A549 (cell line): ENCODE results near the gene TMEM240. TPM values are rescaled to one million over a fixed set of nuclear protein-coding genes. Genes with fewer than 3 reads are reported as not detected.
A peak's percentile ranks its signal among the peaks of the same experiment; 100 is the strongest.
"Not testable (repeated sequence)": the region's sequence is repeated elsewhere in the genome, so short reads cannot be mapped to it uniquely, and the experiment has no call there.

Experiments used
- ATAC-seq, 2 experiments: fragments of 200-7000 bp in 1 of 2; fragments of >200 bp in 1 of 2; cut with Nextera tagmentation in 1 of 2; cut with Tn5 transposase in 1 of 2; 3 replicates each; pipeline versions ENCODE4 v1.8.0 to v1.9.1; 2018 to 2020; ENCODE audit warnings: mild to moderate bottlenecking in 1 of 2, moderate library complexity in 1 of 2
- CTCF ChIA-PET: fragments of 300-600 bp; sonication (Branson Sonifier 250); formaldehyde crosslinking; extraction: SDS; loops from one replicate; lab custom pipeline; 2021; ENCODE audit warnings: antibody characterized with exemption, inconsistent platforms; lab: Yijun Ruan, JAX
- POLR2A ChIA-PET: fragments of 350-600 bp; formaldehyde crosslinking; extraction: SDS; loops from one replicate; lab custom pipeline; 2021; ENCODE audit warnings: antibody characterized with exemption, inconsistent platforms; lab: Yijun Ruan, JAX
- DNase-seq, 2 experiments: peaks; one replicate each; pipeline versions ENCODE4 v3.0.0 to v3.0.0-alpha.2; 2011 to 2016; ENCODE audit warnings: low read depth in 1 of 2, low spot score in 1 of 2
- FAIRE-seq: peaks from 2 replicates; lab custom pipeline; 2011; peaks lifted over from hg19 to GRCh38; lab: Jason Lieb, UNC
- H3K27ac ChIP-seq, 2 experiments: fragments of >200 bp; sonication (Bioruptor Twin); formaldehyde crosslinking; 3 replicates each; pipeline ENCODE4 v1.5.1; 2016 to 2017
- H3K4me1 ChIP-seq: fragments of >200 bp; sonication (Bioruptor Twin); formaldehyde crosslinking; 3 replicates; pipeline ENCODE4 v1.6.1; 2016
- H3K4me2 ChIP-seq: fragments of >200 bp; sonication (Bioruptor Twin); formaldehyde crosslinking; 3 replicates; pipeline ENCODE4 v1.6.1; 2016
- H3K4me3 ChIP-seq: fragments of >200 bp; sonication (Bioruptor Twin); formaldehyde crosslinking; 3 replicates; pipeline ENCODE4 v1.5.1; 2016
- H3K9me3 ChIP-seq: fragments of >200 bp; sonication (Bioruptor Twin); formaldehyde crosslinking; 3 replicates; pipeline ENCODE4 v1.6.1; 2016
- JUN ChIP-seq, 2 experiments: fragments of >200 bp; sonication (Bioruptor Twin); formaldehyde crosslinking; IDR thresholded peaks; 2 replicates in 1 of 2; 3 replicates in 1 of 2; pipeline ENCODE4 v1.6.1; 2016 to 2017
- NPAS2 ChIP-seq: fragments of 250-450 bp; sonication (Bioruptor Pico); IDR thresholded peaks from 2 replicates; pipeline ENCODE4 v1.8.0; 2022; ENCODE audit warnings: mild to moderate bottlenecking, moderate library complexity, borderline replicate concordance
- RAD21 ChIP-seq, 2 experiments: fragments of >200 bp in 1 of 2; sonication (Bioruptor Twin) in 1 of 2; formaldehyde crosslinking in 1 of 2; IDR thresholded peaks in 1 of 2; conservative IDR thresholded peaks in 1 of 2; 2 replicates in 1 of 2; 3 replicates in 1 of 2; pipeline ENCODE4 v1.6.1; 2012 to 2018; ENCODE audit warnings: inconsistent platforms in 1 of 2
- RARB ChIP-seq: fragments of 250-450 bp; sonication (Bioruptor Pico); IDR thresholded peaks from 2 replicates; pipeline ENCODE4 v1.8.0; 2021; ENCODE audit warnings: mild to moderate bottlenecking, moderate library complexity
- SREBF2 ChIP-seq: fragments of 450-650 bp; IDR thresholded peaks from 2 replicates; pipeline ENCODE4 v1.6.1; 2014; ENCODE audit warnings: mild to moderate bottlenecking, moderate library complexity
- TFCP2L1 ChIP-seq: fragments of 250-450 bp; sonication (Bioruptor Pico); IDR thresholded peaks from 2 replicates; pipeline ENCODE4 v1.5.0; 2021; ENCODE audit warnings: mild to moderate bottlenecking
- WGBS: methylation state at CpG from one replicate; pipeline ENCODE4 v1.1.6; 2017; ENCODE audit errors: missing lambda C conversion rate; 5-methylcytosine and 5-hydroxymethylcytosine counted together
- polyA plus RNA-seq, 4 experiments: library from polyadenylated mRNA; depleted of rRNA in 3 of 4; stranded (reverse); fragments of >200 nt; fragmentation: RNase III in 1 of 4; extraction: RNeasy Plus Mini Kit Qiagen cat#74134 plus additional on column Dnase treatment in 1 of 4; gene quantifications; 2 replicates in 3 of 4; 3 replicates in 1 of 4; pipeline ENCODE4 v1.2.3, GENCODE V29; 2011 to 2017
- TF ChIP-seq, protein P1 (sequence below): IDR thresholded peaks from 2 replicates; pipeline ENCODE4 v1.6.1; 2012
- TF ChIP-seq, protein P2 (sequence below): fragments of >200 bp; sonication (Bioruptor Twin); formaldehyde crosslinking; IDR thresholded peaks from 3 replicates; pipeline ENCODE4 v1.5.1; 2016
- TF ChIP-seq, protein P3 (sequence below): fragments of 450-650 bp; IDR thresholded peaks from 2 replicates; pipeline ENCODE4 v1.6.1; 2014; ENCODE audit warnings: antibody characterized with exemption

Gene TMEM240
- polyA plus RNA-seq, 2 of the 4 experiments (the other 2 are of a cell fraction): 0.14 to 1.1 TPM

DNA sequence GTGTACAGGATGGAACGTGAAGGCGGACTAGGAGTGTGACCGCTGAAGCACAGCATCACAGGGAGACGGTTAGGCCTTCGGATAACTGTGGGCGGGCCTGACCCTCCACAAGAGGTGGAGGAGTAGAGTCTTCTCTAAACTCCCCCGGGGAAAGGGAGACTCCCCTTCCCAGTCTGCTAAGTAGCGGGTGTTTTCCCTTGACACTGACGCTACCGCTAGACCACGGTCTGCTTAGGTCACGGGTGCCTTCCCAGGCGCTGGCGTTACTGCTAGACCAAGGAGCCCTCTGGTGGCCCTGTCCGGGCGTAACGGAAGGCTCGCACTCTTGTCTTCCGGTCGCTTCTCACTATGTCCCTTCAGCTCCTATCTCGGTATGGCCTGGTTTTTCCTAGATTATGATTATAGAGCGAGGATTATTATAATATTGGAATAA is 35.0 kb downstream of the TMEM240 start:
- H3K4me1 ChIP-seq, FAIRE-seq, DNase-seq, H3K9me3 ChIP-seq: not testable (repeated sequence)
- 6% methylated on average over 12 of the region's 22 CpGs for WGBS
- H3K4me2 ChIP-seq: peak overlapping the region; percentile 74
- TF ChIP-seq, protein P1, sequence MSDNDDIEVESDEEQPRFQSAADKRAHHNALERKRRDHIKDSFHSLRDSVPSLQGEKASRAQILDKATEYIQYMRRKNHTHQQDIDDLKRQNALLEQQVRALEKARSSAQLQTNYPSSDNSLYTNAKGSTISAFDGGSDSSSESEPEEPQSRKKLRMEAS: 0 out of 2 replicates have a peak, but pooled peaks have one; percentile 10
- TF ChIP-seq RAD21 (conservative IDR thresholded peaks at IDR 0.05 in 1 of 2, IDR thresholded peaks at IDR 0.05 in 1 of 2) (0 out of 5 replicates have a peak, but pooled peaks of 1 of the 2 experiments have one; percentile 24), JUN (IDR thresholded peaks at IDR 0.05) (0 out of 5 replicates have a peak, but pooled peaks of 1 of the 2 experiments have one; percentile 23)
- POLR2A ChIA-PET: interaction anchor here (1.2 to 1.6 kb wide), 2 partner anchors 106 to 130 kb away, joined by 4 to 5 read pairs; partner anchors contain the start of genes AURKAIP1 and CCNL2
- peak overlapping the region; percentile 38 to 61 for H3K27ac ChIP-seq
- ATAC-seq: peak; percentile 78 to 82
- H3K4me3 ChIP-seq: peak overlapping the region; percentile 26; the same call in 1 of the 3 replicates
- CTCF ChIA-PET: interaction anchor here (0.6 to 11.5 kb wide), 19 partner anchors 10 to 157 kb away, joined by 3 to 162 read pairs (median 5); partner anchors contain the start of genes CCNL2 and MRPL20

DNA sequence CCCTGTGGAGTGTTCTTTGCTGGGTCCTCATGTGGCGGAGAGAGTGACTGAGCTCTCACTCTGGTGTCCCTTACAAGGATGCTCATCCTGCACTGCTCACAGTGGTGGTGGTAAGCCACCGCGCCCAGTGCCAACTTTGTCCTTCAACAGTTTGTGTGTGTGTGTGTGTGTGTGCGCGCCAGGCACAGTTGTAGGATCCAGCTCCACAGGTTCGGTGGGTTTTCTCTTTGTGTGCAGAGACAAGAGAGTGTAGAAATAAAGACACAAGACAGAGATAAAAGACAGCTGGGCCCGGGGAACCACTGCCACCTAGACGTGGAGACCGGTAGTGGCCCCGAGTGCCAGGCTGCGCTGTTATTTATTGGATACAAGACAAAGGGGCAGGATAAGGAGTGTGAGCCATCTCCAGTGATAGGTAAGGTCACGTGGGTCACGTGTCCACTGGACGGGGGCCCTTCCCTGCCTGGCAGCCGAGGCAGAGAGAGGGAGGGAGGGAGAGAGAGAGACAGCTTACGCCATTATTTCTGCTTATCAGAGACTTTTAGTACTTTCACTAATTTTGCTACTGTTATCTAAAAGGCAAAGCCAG is 35.6 kb downstream of the TMEM240 start:
- Histone ChIP-seq H3K4me3 (peak overlapping the region; percentile 26; the same call in 1 of the 3 replicates), H3K27ac (peak overlapping the region; percentile 38 to 61), H3K4me2 (peak overlapping the region; percentile 74)
- not testable (repeated sequence) for H3K9me3 ChIP-seq, FAIRE-seq, H3K4me1 ChIP-seq
- TF ChIP-seq, protein P2, sequence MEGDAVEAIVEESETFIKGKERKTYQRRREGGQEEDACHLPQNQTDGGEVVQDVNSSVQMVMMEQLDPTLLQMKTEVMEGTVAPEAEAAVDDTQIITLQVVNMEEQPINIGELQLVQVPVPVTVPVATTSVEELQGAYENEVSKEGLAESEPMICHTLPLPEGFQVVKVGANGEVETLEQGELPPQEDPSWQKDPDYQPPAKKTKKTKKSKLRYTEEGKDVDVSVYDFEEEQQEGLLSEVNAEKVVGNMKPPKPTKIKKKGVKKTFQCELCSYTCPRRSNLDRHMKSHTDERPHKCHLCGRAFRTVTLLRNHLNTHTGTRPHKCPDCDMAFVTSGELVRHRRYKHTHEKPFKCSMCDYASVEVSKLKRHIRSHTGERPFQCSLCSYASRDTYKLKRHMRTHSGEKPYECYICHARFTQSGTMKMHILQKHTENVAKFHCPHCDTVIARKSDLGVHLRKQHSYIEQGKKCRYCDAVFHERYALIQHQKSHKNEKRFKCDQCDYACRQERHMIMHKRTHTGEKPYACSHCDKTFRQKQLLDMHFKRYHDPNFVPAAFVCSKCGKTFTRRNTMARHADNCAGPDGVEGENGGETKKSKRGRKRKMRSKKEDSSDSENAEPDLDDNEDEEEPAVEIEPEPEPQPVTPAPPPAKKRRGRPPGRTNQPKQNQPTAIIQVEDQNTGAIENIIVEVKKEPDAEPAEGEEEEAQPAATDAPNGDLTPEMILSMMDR: peak; percentile 43
- TF ChIP-seq, protein P1: peak; percentile 46; the same call in 1 of the 2 replicates
- TF ChIP-seq, protein P3, sequence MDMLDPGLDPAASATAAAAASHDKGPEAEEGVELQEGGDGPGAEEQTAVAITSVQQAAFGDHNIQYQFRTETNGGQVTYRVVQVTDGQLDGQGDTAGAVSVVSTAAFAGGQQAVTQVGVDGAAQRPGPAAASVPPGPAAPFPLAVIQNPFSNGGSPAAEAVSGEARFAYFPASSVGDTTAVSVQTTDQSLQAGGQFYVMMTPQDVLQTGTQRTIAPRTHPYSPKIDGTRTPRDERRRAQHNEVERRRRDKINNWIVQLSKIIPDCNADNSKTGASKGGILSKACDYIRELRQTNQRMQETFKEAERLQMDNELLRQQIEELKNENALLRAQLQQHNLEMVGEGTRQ: peak; percentile 97
- peak; percentile 88 for TF ChIP-seq NPAS2 (CRISPR knock-in tag)
- peak; percentile 23 to 43; a peak in 4 of 5 replicates for TF ChIP-seq RAD21 (conservative IDR thresholded peaks at IDR 0.05 in 1 of 2, IDR thresholded peaks at IDR 0.05 in 1 of 2)
- WGBS: 12% methylated on average over 13 of the region's 16 CpGs
- CTCF ChIA-PET: interaction anchor here (0.6 to 11.5 kb wide), 23 partner anchors 11 to 222 kb away, joined by 3 to 162 read pairs (median 5); partner anchors contain the start of genes CCNL2 and MRPL20
- DNase-seq (peak; percentile 13 to 75), ATAC-seq (peak; percentile 88 to 89)
- POLR2A ChIA-PET: interaction anchor here (0.7 to 1.6 kb wide), 3 partner anchors 98 to 130 kb away, joined by 4 to 5 read pairs (median 4); partner anchors contain the start of genes AURKAIP1, CCNL2 and MRPL20

DNA sequence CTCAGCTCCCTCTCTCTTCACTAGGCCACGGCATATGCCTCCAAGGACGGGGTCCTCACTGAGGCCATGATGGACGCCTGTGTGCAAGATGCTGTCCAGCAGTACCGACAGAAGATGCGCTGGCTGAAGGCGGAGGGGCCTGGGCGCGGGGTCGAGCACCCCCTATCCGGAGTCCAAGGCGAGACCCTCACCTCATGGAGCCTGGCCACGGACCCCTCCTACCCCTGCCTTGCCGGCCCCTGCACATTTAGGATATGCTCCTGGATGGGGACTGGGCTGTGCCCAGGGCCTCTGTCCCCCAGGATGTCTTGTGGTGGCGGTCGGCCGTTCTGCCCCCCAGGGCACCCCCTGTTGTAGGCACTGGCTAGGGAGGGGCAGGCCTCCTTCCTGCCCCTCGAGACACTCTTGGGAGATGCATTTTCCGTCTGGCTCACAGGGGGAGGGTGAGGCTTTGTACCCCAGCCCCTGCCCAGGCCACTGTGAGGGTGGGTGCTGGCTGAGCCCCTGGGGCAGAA is 44.9 kb downstream of the TMEM240 start:
- CTCF ChIA-PET, DNase-seq, H3K4me3 ChIP-seq, H3K27ac ChIP-seq, FAIRE-seq, H3K4me1 ChIP-seq, H3K9me3 ChIP-seq, H3K4me2 ChIP-seq, POLR2A ChIA-PET: not testable (repeated sequence)
- ATAC-seq: peak in 1 of 2 experiments; percentile 70; a peak in 1 of 6 replicates
- WGBS: no CpG with 5 or more reads among the region's 18 CpGs

DNA sequence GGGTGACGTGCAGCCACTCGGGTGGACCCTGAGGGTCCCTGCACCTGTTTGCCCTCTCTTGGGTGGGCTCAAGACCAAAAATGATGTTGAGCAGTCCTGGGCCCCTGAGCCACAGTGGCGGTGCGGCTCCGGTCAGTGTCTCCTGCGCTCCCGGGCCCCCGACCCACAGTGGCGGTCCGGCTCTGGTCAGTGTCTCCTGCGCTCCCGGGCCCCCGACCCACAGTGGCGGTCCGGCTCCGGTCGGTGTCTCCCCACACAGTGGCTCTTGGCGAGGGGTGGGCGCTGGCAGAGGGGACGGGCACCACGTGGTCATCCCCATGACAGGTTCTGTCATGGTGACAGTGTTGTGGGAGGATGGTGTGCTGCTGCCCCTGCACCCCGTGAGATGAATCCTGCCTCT is 46.1 kb downstream of the TMEM240 start:
- H3K4me1 ChIP-seq, H3K4me3 ChIP-seq, H3K4me2 ChIP-seq, POLR2A ChIA-PET, FAIRE-seq, CTCF ChIA-PET, DNase-seq, H3K27ac ChIP-seq, ATAC-seq, H3K9me3 ChIP-seq: not testable (repeated sequence)
- no CpG with 5 or more reads among the region's 22 CpGs for WGBS

DNA sequence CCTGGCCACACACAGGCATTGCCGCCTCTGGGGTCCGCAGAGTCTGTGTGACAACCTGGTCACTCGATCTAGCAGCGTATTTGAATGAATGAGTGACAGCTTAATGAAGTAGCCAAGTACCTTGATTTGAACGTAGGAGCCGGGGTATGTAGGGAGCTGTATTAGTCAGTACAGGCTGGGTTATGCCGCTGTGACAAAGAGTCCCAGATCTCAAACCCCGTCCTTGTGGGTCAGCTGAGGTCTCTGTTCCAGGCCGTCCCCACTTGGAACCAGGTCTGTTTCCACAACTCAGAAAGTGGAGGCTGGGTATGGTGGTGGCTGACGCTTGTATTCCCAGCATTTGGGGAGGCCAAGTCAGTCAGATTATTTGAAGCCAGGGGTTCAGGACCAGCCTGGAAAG is 48.8 kb downstream of the TMEM240 start:
- ChIA-PET POLR2A (no interaction called here), CTCF (no interaction called here)
- Histone ChIP-seq H3K4me1 (no peaks in the 10 kb centered on the region), H3K27ac (no peak overlapping the region), H3K4me3 (no peak overlapping the region), H3K4me2 (no peak overlapping the region), H3K9me3 (no peaks in the 10 kb centered on the region)
- no peak for FAIRE-seq
- DNase-seq: no peak
- no CpG with 5 or more reads among the region's 10 CpGs for WGBS
- no peak for ATAC-seq
- TF ChIP-seq TFCP2L1 (CRISPR knock-in tag): no peak
- no peak for TF ChIP-seq SREBF2
- TF ChIP-seq RARB (CRISPR knock-in tag): no peak
- no peak for TF ChIP-seq JUN (IDR thresholded peaks at IDR 0.05)
